Liver (tissue), 3 donors: ENCODE measurements around the gene VWA7.

ENCODE experiments used
- EGR1 ChIP-seq, 2 donors: IDR thresholded peaks; 2 replicates each; pipeline ENCODE4 v1.6.1; 2016 to 2018; ENCODE audit warnings: antibody characterized with exemption in 2 of 2, low read depth in 2 of 2
- FOXA1 ChIP-seq: IDR thresholded peaks from 2 replicates; pipeline ENCODE4 v1.6.1; 2016; ENCODE audit warnings: antibody characterized with exemption
- GABPA ChIP-seq, 2 donors: IDR thresholded peaks in 1 of 2; conservative IDR thresholded peaks in 1 of 2; 2 replicates each; pipeline ENCODE4 v1.6.1; 2016; ENCODE audit warnings: antibody characterized with exemption in 2 of 2, mild to moderate bottlenecking in 1 of 2, moderate library complexity in 1 of 2
- JUND ChIP-seq, 2 donors: IDR thresholded peaks; 2 replicates each; pipeline ENCODE4 v1.6.1; 2016; ENCODE audit warnings: antibody characterized with exemption in 2 of 2
- RAD21 ChIP-seq, 2 donors: IDR thresholded peaks; 2 replicates each; pipeline ENCODE4 v1.6.1; 2016; ENCODE audit warnings: antibody characterized with exemption in 2 of 2, mild to moderate bottlenecking in 2 of 2
- TAF1 ChIP-seq: conservative IDR thresholded peaks from 2 replicates; pipeline ENCODE4 v1.6.1; 2016; ENCODE audit warnings: antibody characterized with exemption, mild to moderate bottlenecking
- YY1 ChIP-seq: IDR thresholded peaks from 2 replicates; pipeline ENCODE4 v1.6.1; 2016; ENCODE audit warnings: antibody characterized with exemption, mild to moderate bottlenecking
- TF ChIP-seq, protein P1 (sequence below): fragments of 150-350 bp; IDR thresholded peaks from 2 replicates; pipeline ENCODE4 v1.5.1; 2017; ENCODE audit warnings: improper control_type of control experiment, low read depth, low read length; ENCODE audit not compliant: missing input control
- TF ChIP-seq, protein P2 (sequence below): IDR thresholded peaks from 2 replicates; pipeline ENCODE4 v1.6.1; 2016; ENCODE audit warnings: antibody characterized with exemption
- TF ChIP-seq, protein P3 (sequence below): IDR thresholded peaks from 2 replicates; pipeline ENCODE4 v1.6.1; 2016; ENCODE audit warnings: antibody characterized with exemption
- donor health status: healthy.
- donor health status: healthy.

DNA sequence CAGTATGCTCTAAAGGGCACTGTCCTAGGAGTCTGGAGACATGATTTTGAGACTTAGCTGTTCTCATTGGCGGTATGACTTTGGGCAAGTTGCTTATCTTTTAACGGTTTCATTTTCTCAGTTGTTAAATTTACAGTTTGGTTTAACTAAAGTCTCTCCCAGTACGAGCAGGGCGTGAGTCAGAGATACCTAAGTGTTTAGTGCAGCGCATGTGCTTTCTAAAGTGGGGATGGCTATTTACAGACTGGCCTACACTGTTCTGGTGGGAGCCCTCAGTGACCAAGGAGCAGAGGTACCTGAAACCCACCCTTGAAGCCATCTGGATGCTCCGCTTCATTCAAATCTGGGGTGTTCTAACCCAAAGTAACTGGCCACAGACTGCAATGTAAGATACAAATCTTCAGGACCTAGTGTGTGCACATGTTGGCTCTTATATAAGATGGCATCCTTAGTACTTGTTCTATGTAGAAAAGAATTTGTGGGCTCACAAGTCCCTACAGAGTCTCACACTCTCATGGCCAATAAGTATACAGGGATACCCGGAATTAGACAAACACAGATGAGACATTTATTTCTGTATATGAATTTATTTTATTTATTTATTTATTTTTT is 26.6 kb downstream of the VWA7 start:
- TF ChIP-seq, protein P1, sequence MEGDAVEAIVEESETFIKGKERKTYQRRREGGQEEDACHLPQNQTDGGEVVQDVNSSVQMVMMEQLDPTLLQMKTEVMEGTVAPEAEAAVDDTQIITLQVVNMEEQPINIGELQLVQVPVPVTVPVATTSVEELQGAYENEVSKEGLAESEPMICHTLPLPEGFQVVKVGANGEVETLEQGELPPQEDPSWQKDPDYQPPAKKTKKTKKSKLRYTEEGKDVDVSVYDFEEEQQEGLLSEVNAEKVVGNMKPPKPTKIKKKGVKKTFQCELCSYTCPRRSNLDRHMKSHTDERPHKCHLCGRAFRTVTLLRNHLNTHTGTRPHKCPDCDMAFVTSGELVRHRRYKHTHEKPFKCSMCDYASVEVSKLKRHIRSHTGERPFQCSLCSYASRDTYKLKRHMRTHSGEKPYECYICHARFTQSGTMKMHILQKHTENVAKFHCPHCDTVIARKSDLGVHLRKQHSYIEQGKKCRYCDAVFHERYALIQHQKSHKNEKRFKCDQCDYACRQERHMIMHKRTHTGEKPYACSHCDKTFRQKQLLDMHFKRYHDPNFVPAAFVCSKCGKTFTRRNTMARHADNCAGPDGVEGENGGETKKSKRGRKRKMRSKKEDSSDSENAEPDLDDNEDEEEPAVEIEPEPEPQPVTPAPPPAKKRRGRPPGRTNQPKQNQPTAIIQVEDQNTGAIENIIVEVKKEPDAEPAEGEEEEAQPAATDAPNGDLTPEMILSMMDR: no peak
- no peak for TF ChIP-seq EGR1 (IDR thresholded peaks at IDR 0.05; ENCODE audit: low read depth in 2 of 2)
- TF ChIP-seq GABPA (IDR thresholded peaks at IDR 0.05 in 1 of 2, conservative IDR thresholded peaks at IDR 0.05 in 1 of 2): no peak
- TF ChIP-seq TAF1: no peak
- TF ChIP-seq, protein P2, sequence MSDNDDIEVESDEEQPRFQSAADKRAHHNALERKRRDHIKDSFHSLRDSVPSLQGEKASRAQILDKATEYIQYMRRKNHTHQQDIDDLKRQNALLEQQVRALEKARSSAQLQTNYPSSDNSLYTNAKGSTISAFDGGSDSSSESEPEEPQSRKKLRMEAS: no peak
- TF ChIP-seq, protein P3, sequence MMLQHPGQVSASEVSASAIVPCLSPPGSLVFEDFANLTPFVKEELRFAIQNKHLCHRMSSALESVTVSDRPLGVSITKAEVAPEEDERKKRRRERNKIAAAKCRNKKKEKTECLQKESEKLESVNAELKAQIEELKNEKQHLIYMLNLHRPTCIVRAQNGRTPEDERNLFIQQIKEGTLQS: no peak
- no peak for TF ChIP-seq YY1
- no peak for TF ChIP-seq JUND (IDR thresholded peaks at IDR 0.05)
- TF ChIP-seq FOXA1: no peak
- TF ChIP-seq RAD21 (IDR thresholded peaks at IDR 0.05): no peak
